PC-3 (cell line): ENCODE measurements around the gene AREL1. TPM values are rescaled to one million over a fixed set of nuclear protein-coding genes. Genes with fewer than 3 reads are reported as not detected.

Experiments used
- ATAC-seq: fragments of 200-7000 bp; cut with Tn5 transposase; 2 replicates; pipeline ENCODE4 v1.9.1; 2020; ENCODE audit warnings: mild to moderate bottlenecking, moderate library complexity
- BruUV-seq: library from RNA; stranded (reverse); fragments of 400-500 nt; replicated peaks from 2 replicates; lab custom pipeline; 2021; lab: Mats Ljungman, UMichigan
- CTCF ChIA-PET: fragments of 300-600 bp; sonication (Branson Sonifier 250); formaldehyde crosslinking; loops from one replicate; lab custom pipeline; 2022; ENCODE audit warnings: antibody characterized with exemption; lab: Charles Lee
- POLR2A ChIA-PET: fragments of 300-600 bp; sonication (Branson Sonifier 250); formaldehyde crosslinking; loops from one replicate; lab custom pipeline; 2022; ENCODE audit warnings: antibody characterized with exemption; ENCODE audit not compliant: unreplicated experiment; lab: Charles Lee
- DNase-seq: peaks from one replicate; pipeline ENCODE4 v3.0.0-alpha.2; 2015
- H2AFZ ChIP-seq: fragments of 300-600 bp; sonication (generic); 2 replicates; pipeline ENCODE4 v1.6.0; 2016; ENCODE audit warnings: antibody characterized with exemption, low read length
- H3F3A ChIP-seq: fragments of 300-600 bp; sonication (generic); one replicate; pipeline ENCODE4 v1.6.0; 2017; ENCODE audit warnings: antibody characterized with exemption, low read length, control low read depth, mild to moderate bottlenecking; ENCODE audit not compliant: unreplicated experiment
- H3K27ac ChIP-seq: fragments of 300-600 bp; sonication (generic); 2 replicates; pipeline ENCODE4 v1.5.1; 2016; ENCODE audit warnings: mild to moderate bottlenecking, low read length
- H3K27me3 ChIP-seq: fragments of 300-600 bp; sonication (generic); 2 replicates; pipeline ENCODE4 v1.6.1; 2016; ENCODE audit warnings: low read length, mixed read lengths
- H3K36me3 ChIP-seq: fragments of 300-600 bp; sonication (generic); 2 replicates; pipeline ENCODE4 v1.6.1; 2016; ENCODE audit warnings: low read depth, mixed run types, low read length, mixed read lengths
- H3K4me1 ChIP-seq: fragments of 300-600 bp; sonication (generic); 2 replicates; pipeline ENCODE4 v1.5.1; 2016; ENCODE audit warnings: low read length; ENCODE audit not compliant: insufficient read depth
- H3K4me2 ChIP-seq: fragments of 300-600 bp; sonication (generic); 2 replicates; pipeline ENCODE4 v1.6.0; 2016; ENCODE audit warnings: low read length
- H3K4me3 ChIP-seq: fragments of 300-600 bp; sonication (generic); 2 replicates; pipeline ENCODE4 v1.5.1; 2016; ENCODE audit warnings: mild to moderate bottlenecking, low read length, mixed read lengths
- H3K79me2 ChIP-seq: fragments of 300-600 bp; sonication (generic); 2 replicates; pipeline ENCODE4 v1.6.1; 2017; ENCODE audit warnings: low read length, mixed read lengths
- H3K9ac ChIP-seq: fragments of 300-600 bp; sonication (generic); 2 replicates; pipeline ENCODE4 v1.6.0; 2016; ENCODE audit warnings: mild to moderate bottlenecking, low read length
- H3K9me2 ChIP-seq: fragments of 300-600 bp; sonication (generic); replicated peaks from 2 replicates; pipeline ENCODE4 v1.6.1; 2016; ENCODE audit warnings: mixed run types, low read length, mixed read lengths
- H3K9me3 ChIP-seq: fragments of 300-600 bp; sonication (generic); 2 replicates; pipeline ENCODE4 v1.6.1; 2016; ENCODE audit warnings: low read length, mixed read lengths
- H4K20me1 ChIP-seq: fragments of 300-600 bp; sonication (generic); 2 replicates; pipeline ENCODE4 v1.6.1; 2016; ENCODE audit warnings: low read length, mixed read lengths
- EZH2 ChIP-seq: fragments of 300-600 bp; sonication (generic); IDR thresholded peaks from one replicate; pipeline ENCODE4 v1.6.1; 2017; ENCODE audit warnings: antibody characterized with exemption, mild to moderate bottlenecking, low read length; ENCODE audit not compliant: unreplicated experiment
- EZH2phosphoT487 ChIP-seq: fragments of 300-600 bp; sonication (generic); IDR thresholded peaks from 2 replicates; pipeline ENCODE4 v1.6.1; 2018; ENCODE audit warnings: mild to moderate bottlenecking, antibody characterized with exemption, low read length, borderline replicate concordance
- intact Hi-C: fragments of 100-400 bp; cut with micrococcal nuclease; formaldehyde crosslinking; loops from 2 replicates; pipeline ENCODE4 v1.9.0; 2023
- total RNA-seq: library from RNA; depleted of rRNA; stranded (reverse); fragments of >200 nt; gene quantifications from 2 replicates; pipeline ENCODE4 v1.2.3, GENCODE V29; 2014
- TF ChIP-seq, protein P1 (sequence below): fragments of 300-600 bp; sonication (generic); conservative IDR thresholded peaks from 2 replicates; pipeline ENCODE4 v1.5.1; 2017; ENCODE audit warnings: antibody characterized with exemption, low read depth, mild to moderate bottlenecking, low read length

The AREL1 gene
- total RNA-seq, 1 experiment from 2014 or later: 32.1 TPM

DNA sequence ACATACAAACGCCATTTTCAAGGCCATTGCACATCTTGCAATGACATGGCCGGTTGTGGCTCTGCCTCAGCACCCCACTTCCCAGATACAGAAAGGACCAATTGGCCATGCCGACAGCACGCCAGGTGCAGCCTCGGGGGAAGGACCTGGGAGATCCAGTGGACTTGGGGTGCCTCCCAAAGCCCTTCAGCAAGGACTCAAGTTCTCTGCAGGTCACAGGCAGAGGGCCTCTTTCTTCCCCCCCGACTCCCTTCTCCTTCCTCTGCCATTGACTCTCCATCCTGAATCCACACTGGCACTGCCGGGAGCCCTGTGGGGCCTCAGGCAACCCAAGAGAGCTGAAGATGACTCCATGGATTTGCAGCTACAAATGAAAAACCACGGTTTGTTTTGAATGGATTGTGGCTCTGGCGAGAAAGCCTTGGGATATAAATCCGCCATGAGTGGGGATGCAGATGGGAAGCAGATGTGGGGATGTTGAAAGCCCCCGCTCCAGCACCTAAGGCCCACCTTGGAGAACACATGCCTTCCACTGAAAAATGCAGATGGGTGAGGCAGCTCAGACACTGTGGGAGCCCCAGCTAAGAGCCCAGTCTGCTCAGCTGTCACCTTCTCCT lies 65.7 kb downstream of the AREL1 start:
- Histone ChIP-seq H2AFZ (no peak overlapping the region), H3K4me2 (no peak overlapping the region), H3K9me3 (no peaks in the 10 kb centered on the region), H3K27ac (no peak overlapping the region), H3K36me3 (no peaks in the 10 kb centered on the region), H3K9me2 (no peaks in the 10 kb centered on the region), H3K4me1 (peaks cover 6% of the 10 kb centered on the region; the same call in 1 of the 2 replicates), H3K9ac (no peak overlapping the region), H3F3A (no peaks in the 10 kb centered on the region), H3K4me3 (no peak overlapping the region), H3K27me3 (no peaks in the 10 kb centered on the region), H3K79me2 (no peaks in the 10 kb centered on the region), H4K20me1 (no peaks in the 10 kb centered on the region)
- BruUV-seq: no TSS peak
- ATAC-seq (no peak), DNase-seq (no peak)
- TF ChIP-seq EZH2phosphoT487 (no peak), EZH2 (no peak)
- TF ChIP-seq, protein P1, sequence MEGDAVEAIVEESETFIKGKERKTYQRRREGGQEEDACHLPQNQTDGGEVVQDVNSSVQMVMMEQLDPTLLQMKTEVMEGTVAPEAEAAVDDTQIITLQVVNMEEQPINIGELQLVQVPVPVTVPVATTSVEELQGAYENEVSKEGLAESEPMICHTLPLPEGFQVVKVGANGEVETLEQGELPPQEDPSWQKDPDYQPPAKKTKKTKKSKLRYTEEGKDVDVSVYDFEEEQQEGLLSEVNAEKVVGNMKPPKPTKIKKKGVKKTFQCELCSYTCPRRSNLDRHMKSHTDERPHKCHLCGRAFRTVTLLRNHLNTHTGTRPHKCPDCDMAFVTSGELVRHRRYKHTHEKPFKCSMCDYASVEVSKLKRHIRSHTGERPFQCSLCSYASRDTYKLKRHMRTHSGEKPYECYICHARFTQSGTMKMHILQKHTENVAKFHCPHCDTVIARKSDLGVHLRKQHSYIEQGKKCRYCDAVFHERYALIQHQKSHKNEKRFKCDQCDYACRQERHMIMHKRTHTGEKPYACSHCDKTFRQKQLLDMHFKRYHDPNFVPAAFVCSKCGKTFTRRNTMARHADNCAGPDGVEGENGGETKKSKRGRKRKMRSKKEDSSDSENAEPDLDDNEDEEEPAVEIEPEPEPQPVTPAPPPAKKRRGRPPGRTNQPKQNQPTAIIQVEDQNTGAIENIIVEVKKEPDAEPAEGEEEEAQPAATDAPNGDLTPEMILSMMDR: no peak
- ChIA-PET CTCF (no interaction called here), POLR2A (no interaction called here)
- intact Hi-C loops: no loop called here

GRCh38 chr14:74645756-74646470 lies 67.0 kb downstream of the AREL1 start:
- no TSS peak for BruUV-seq
- no peaks in the 10 kb centered on the region for H3K9me2 ChIP-seq
- ChIA-PET POLR2A (no interaction called here), CTCF (interaction anchor here (0.7 kb wide), 1 partner anchor 37 kb away, joined by 3 read pairs; no protein-coding TSS in a partner anchor)
- H3K9me3 ChIP-seq: no peaks in the 10 kb centered on the region
- no peak for DNase-seq
- no peak overlapping the region for H3K27ac ChIP-seq
- H3K36me3 ChIP-seq: no peaks in the 10 kb centered on the region
- TF ChIP-seq, protein P1: no peak
- TF ChIP-seq EZH2phosphoT487 (no peak), EZH2 (no peak)
- H3K27me3 ChIP-seq: no peaks in the 10 kb centered on the region
- no peak overlapping the region for H3K4me2 ChIP-seq
- ATAC-seq: no peak
- no peak overlapping the region for H3K4me3 ChIP-seq
- H2AFZ ChIP-seq: no peak overlapping the region
- no peak overlapping the region for H3K9ac ChIP-seq
- peaks cover 6% of the 10 kb centered on the region; the same call in 1 of the 2 replicates for H3K4me1 ChIP-seq
- intact Hi-C loops: no loop called here
- no peaks in the 10 kb centered on the region for H3F3A ChIP-seq
- H4K20me1 ChIP-seq: no peaks in the 10 kb centered on the region
- H3K79me2 ChIP-seq: no peaks in the 10 kb centered on the region

GRCh38 chr14:74645244-74645643 lies 67.6 kb downstream of the AREL1 start:
- no peak for TF ChIP-seq EZH2phosphoT487
- no peak for TF ChIP-seq EZH2
- TF ChIP-seq, protein P1: no peak
- Histone ChIP-seq H3K27me3 (no peaks in the 10 kb centered on the region), H3K27ac (no peak overlapping the region), H3F3A (no peaks in the 10 kb centered on the region), H3K4me1 (peaks cover 6% of the 10 kb centered on the region; the same call in 1 of the 2 replicates), H3K4me3 (no peak overlapping the region), H3K36me3 (no peaks in the 10 kb centered on the region), H3K9me2 (no peaks in the 10 kb centered on the region), H3K9me3 (no peaks in the 10 kb centered on the region), H3K4me2 (no peak overlapping the region), H3K79me2 (no peaks in the 10 kb centered on the region), H3K9ac (no peak overlapping the region), H4K20me1 (no peaks in the 10 kb centered on the region), H2AFZ (no peak overlapping the region)
- intact Hi-C loops: no loop called here
- no TSS peak for BruUV-seq
- ATAC-seq: no peak
- ChIA-PET CTCF (interaction anchor here (0.7 kb wide), 1 partner anchor 36 kb away, joined by 3 read pairs; no protein-coding TSS in a partner anchor), POLR2A (no interaction called here)
- no peak for DNase-seq
